Activated T-helper 17 cell treated with anti-CD3 and anti-CD28 coated beads, Interleukin-2, amount 50 U/mL, for 72 hours (primary cell): Measurements from ENCODE around the gene LVRN. TPM values are rescaled to one million over a fixed set of nuclear protein-coding genes. Genes with fewer than 3 reads are reported as not detected.
"Not testable (repeated sequence)": the region's sequence is repeated elsewhere in the genome, so short reads cannot be mapped to it uniquely, and the experiment has no call there.

ENCODE experiments used
- ATAC-seq: fragments of 150-1000 bp; cut with Tn5 transposase; replicated peaks from 2 replicates; pipeline ENCODE4 v1.10.0; 2021; ENCODE audit warnings: mild to moderate bottlenecking, moderate library complexity
- H3K27ac Mint-ChIP-seq: one replicate; pipeline ENCODE4 v1.8.0; 2022; ENCODE audit warnings: mixed read lengths
- H3K27me3 Mint-ChIP-seq: one replicate; pipeline ENCODE4 v1.8.0; 2022; ENCODE audit warnings: mixed read lengths
- H3K36me3 Mint-ChIP-seq: one replicate; pipeline ENCODE4 v1.8.0; 2022; ENCODE audit warnings: low read depth, mild to moderate bottlenecking, mixed read lengths
- H3K4me1 Mint-ChIP-seq: one replicate; pipeline ENCODE4 v1.8.0; 2022; ENCODE audit warnings: mixed read lengths
- H3K4me3 Mint-ChIP-seq: one replicate; pipeline ENCODE4 v1.8.0; 2022; ENCODE audit warnings: mild to moderate bottlenecking, mixed read lengths
- H3K9me3 Mint-ChIP-seq: one replicate; pipeline ENCODE4 v1.8.0; 2022; ENCODE audit warnings: mixed read lengths
- total RNA-seq, 2 donors: library from RNA; stranded (reverse); gene quantifications; one replicate each; pipeline ENCODE4 v1.2.3, GENCODE V29; 2022

LVRN gene
- total RNA-seq = 1 to 10 TPM in 1 of 2 donors, under 1 TPM in 1; 0.45 to 1.9 TPM

- ATAC-seq = no peak
- Mint-ChIP-seq H3K4me1 (no peaks in the 10 kb centered on the region), H3K27ac (no peak within 1 kb of the TSS), H3K9me3 (no peaks in the 10 kb centered on the region), H3K27me3 (peaks cover 41% of the 10 kb centered on the region), H3K36me3 (no peaks in the 10 kb centered on the region), H3K4me3 (no peak within 1 kb of the TSS)
These were observed at the start of gene LVRN for GRCh38 chr5:115962239-115962564. LVRN (plus strand) TSS chr5:115962475; CDS start chr5:115962618, 143 bp downstream.

- H3K27ac Mint-ChIP-seq, H3K4me3 Mint-ChIP-seq, H3K4me1 Mint-ChIP-seq, ATAC-seq, H3K27me3 Mint-ChIP-seq, H3K9me3 Mint-ChIP-seq: not testable (repeated sequence)
- peaks cover 34% of the 10 kb centered on the region for H3K36me3 Mint-ChIP-seq
These were observed 48.5 kb upstream of the LVRN start for GRCh38 chr5:115913623-115914400.

GRCh38 chr5:115920171-115920725 is 42.0 kb upstream of the LVRN start:
- H3K9me3 Mint-ChIP-seq = no peaks in the 10 kb centered on the region
- H3K4me1 Mint-ChIP-seq = no peaks in the 10 kb centered on the region
- H3K4me3 Mint-ChIP-seq = no peak overlapping the region
- no peak overlapping the region for H3K27ac Mint-ChIP-seq
- no peaks in the 10 kb centered on the region for H3K27me3 Mint-ChIP-seq
- ATAC-seq = no peak
- H3K36me3 Mint-ChIP-seq = peaks cover 6% of the 10 kb centered on the region

GRCh38 chr5:115928578-115929407 is 33.5 kb upstream of the LVRN start:
- H3K4me3 Mint-ChIP-seq, H3K9me3 Mint-ChIP-seq, H3K4me1 Mint-ChIP-seq, H3K27ac Mint-ChIP-seq, H3K27me3 Mint-ChIP-seq, H3K36me3 Mint-ChIP-seq: not testable (repeated sequence)
- peak; percentile 45 for ATAC-seq

- not testable (repeated sequence) for H3K27me3 Mint-ChIP-seq, H3K9me3 Mint-ChIP-seq, ATAC-seq, H3K4me3 Mint-ChIP-seq, H3K27ac Mint-ChIP-seq, H3K36me3 Mint-ChIP-seq, H3K4me1 Mint-ChIP-seq
These were observed 32.1 kb upstream of the LVRN start for GRCh38 chr5:115930171-115930570.

GRCh38 chr5:115930630-115931337 is 31.5 kb upstream of the LVRN start:
- Mint-ChIP-seq H3K27me3 (no peaks in the 10 kb centered on the region), H3K4me1 (peaks cover 4% of the 10 kb centered on the region), H3K9me3 (no peaks in the 10 kb centered on the region), H3K27ac (no peak overlapping the region), H3K36me3 (no peaks in the 10 kb centered on the region), H3K4me3 (no peak overlapping the region)
- ATAC-seq = peak; percentile 16

GRCh38 chr5:115932991-115933390 is 29.3 kb upstream of the LVRN start:
- H3K4me1 Mint-ChIP-seq = peaks cover 4% of the 10 kb centered on the region
- H3K27ac Mint-ChIP-seq = no peak overlapping the region
- no peak overlapping the region for H3K4me3 Mint-ChIP-seq
- H3K27me3 Mint-ChIP-seq = no peaks in the 10 kb centered on the region
- H3K36me3 Mint-ChIP-seq = no peaks in the 10 kb centered on the region
- ATAC-seq = no peak
- H3K9me3 Mint-ChIP-seq = no peaks in the 10 kb centered on the region

GRCh38 chr5:115934388-115934974 is 27.8 kb upstream of the LVRN start:
- no peak overlapping the region for H3K27ac Mint-ChIP-seq

GRCh38 chr5:115936031-115936430 is 26.2 kb upstream of the LVRN start:
- ATAC-seq = no peak
- no peaks in the 10 kb centered on the region for H3K9me3 Mint-ChIP-seq
- H3K27me3 Mint-ChIP-seq = no peaks in the 10 kb centered on the region
- H3K36me3 Mint-ChIP-seq = no peaks in the 10 kb centered on the region
- no peak overlapping the region for H3K27ac Mint-ChIP-seq
- H3K4me1 Mint-ChIP-seq = no peaks in the 10 kb centered on the region
- H3K4me3 Mint-ChIP-seq = no peak overlapping the region

More at GRCh38 chr5:115934388-115934974, 27.8 kb upstream of the LVRN start:
- H3K9me3 Mint-ChIP-seq = no peaks in the 10 kb centered on the region
- no peaks in the 10 kb centered on the region for H3K36me3 Mint-ChIP-seq
- H3K4me3 Mint-ChIP-seq = no peak overlapping the region
- H3K27me3 Mint-ChIP-seq = no peaks in the 10 kb centered on the region
- ATAC-seq = no peak
- H3K4me1 Mint-ChIP-seq = no peaks in the 10 kb centered on the region

GRCh38 chr5:115939059-115939458 is 23.2 kb upstream of the LVRN start:
- ATAC-seq = no peak
- Mint-ChIP-seq H3K4me3 (no peak overlapping the region), H3K4me1 (no peaks in the 10 kb centered on the region), H3K27ac (no peak overlapping the region), H3K36me3 (no peaks in the 10 kb centered on the region), H3K9me3 (no peaks in the 10 kb centered on the region), H3K27me3 (no peaks in the 10 kb centered on the region)

- Mint-ChIP-seq H3K27me3 (no peaks in the 10 kb centered on the region), H3K36me3 (no peaks in the 10 kb centered on the region), H3K4me3 (no peak overlapping the region), H3K9me3 (no peaks in the 10 kb centered on the region), H3K4me1 (no peaks in the 10 kb centered on the region), H3K27ac (no peak overlapping the region)
- no peak for ATAC-seq
These were observed 22.0 kb upstream of the LVRN start for GRCh38 chr5:115940080-115940810.

GRCh38 chr5:115941051-115941675 is 21.1 kb upstream of the LVRN start:
- Mint-ChIP-seq H3K4me1 (no peaks in the 10 kb centered on the region), H3K27me3 (no peaks in the 10 kb centered on the region), H3K4me3 (no peak overlapping the region), H3K27ac (no peak overlapping the region), H3K9me3 (no peaks in the 10 kb centered on the region), H3K36me3 (no peaks in the 10 kb centered on the region)
- no peak for ATAC-seq

GRCh38 chr5:115944501-115944900 is 17.8 kb upstream of the LVRN start:
- Mint-ChIP-seq H3K27ac (no peak overlapping the region), H3K36me3 (no peaks in the 10 kb centered on the region), H3K9me3 (no peaks in the 10 kb centered on the region), H3K4me1 (no peaks in the 10 kb centered on the region), H3K4me3 (no peak overlapping the region), H3K27me3 (no peaks in the 10 kb centered on the region)
- ATAC-seq = no peak
